WTC11 (cell line): ENCODE measurements around the gene SPNS3. TPM values are rescaled to one million over a fixed set of nuclear protein-coding genes. Genes with fewer than 3 reads are reported as not detected.
A peak's percentile ranks its signal among the peaks of the same experiment; 100 is the strongest.

Source experiments
- ATAC-seq: fragments of 200-7000 bp; cut with Tn5 transposase; 2 replicates; pipeline ENCODE4 v1.10.0; 2021; ENCODE audit warnings: mild to moderate bottlenecking, moderate library complexity
- CTCF ChIA-PET: fragments of 300-600 bp; sonication (Branson Sonifier 250); formaldehyde crosslinking; loops from one replicate; lab custom pipeline; 2021; ENCODE audit warnings: antibody characterized with exemption; lab: Charles Lee
- POLR2A ChIA-PET: fragments of 350-600 bp; sonication (Branson Sonifier 250); formaldehyde crosslinking; loops from one replicate; lab custom pipeline; 2021; ENCODE audit warnings: antibody characterized with exemption; lab: Charles Lee
- DNase-seq: peaks from one replicate; pipeline ENCODE4 v3.0.0; 2021; ENCODE audit warnings: low spot score
- H3K27ac Mint-ChIP-seq: 2 replicates; pipeline ENCODE4 v1.8.0; 2021; ENCODE audit warnings: mixed read lengths
- H3K27me3 Mint-ChIP-seq: 2 replicates; pipeline ENCODE4 v1.8.0; 2021; ENCODE audit warnings: low read depth, mild to moderate bottlenecking, moderate library complexity, mixed read lengths
- H3K36me3 Mint-ChIP-seq: 2 replicates; pipeline ENCODE4 v1.8.0; 2021; ENCODE audit warnings: mixed read lengths
- H3K4me1 Mint-ChIP-seq: 2 replicates; pipeline ENCODE4 v1.8.0; 2022; ENCODE audit warnings: mixed read lengths
- H3K4me3 Mint-ChIP-seq: 2 replicates; pipeline ENCODE4 v1.8.0; 2021; ENCODE audit warnings: mild to moderate bottlenecking, moderate library complexity, mixed read lengths
- H3K9me3 Mint-ChIP-seq: 2 replicates; pipeline ENCODE4 v1.8.0; 2021; ENCODE audit warnings: mixed read lengths
- ATF1 ChIP-seq: sonication (generic); formaldehyde crosslinking; IDR thresholded peaks from 2 replicates; pipeline ENCODE4 v1.8.1; 2023; ENCODE audit warnings: mild to moderate bottlenecking, moderate library complexity, missing genetic modification reagents
- CBFB ChIP-seq: sonication (generic); formaldehyde crosslinking; IDR thresholded peaks from 2 replicates; pipeline ENCODE4 v1.8.1; 2022; ENCODE audit warnings: mild to moderate bottlenecking, low read depth, missing genetic modification reagents
- EMX1 ChIP-seq: fragments of 250-450 bp; sonication (Bioruptor Pico); IDR thresholded peaks from 2 replicates; pipeline ENCODE4 v1.8.0; 2021; ENCODE audit warnings: mild to moderate bottlenecking
- GABPB1 ChIP-seq: sonication (generic); formaldehyde crosslinking; IDR thresholded peaks from 2 replicates; pipeline ENCODE4 v1.8.1; 2023; ENCODE audit warnings: mild to moderate bottlenecking, missing genetic modification reagents
- IRF2 ChIP-seq: sonication (generic); formaldehyde crosslinking; IDR thresholded peaks from 2 replicates; pipeline ENCODE4 v1.8.0; 2022; ENCODE audit warnings: low read depth, missing genetic modification reagents, borderline replicate concordance
- JUN ChIP-seq: sonication (generic); formaldehyde crosslinking; IDR thresholded peaks from 2 replicates; pipeline ENCODE4 v1.8.0; 2023; ENCODE audit warnings: mild to moderate bottlenecking, missing genetic modification reagents
- KAT7 ChIP-seq: sonication (generic); formaldehyde crosslinking; IDR thresholded peaks from 2 replicates; pipeline ENCODE4 v1.8.1; 2023; ENCODE audit warnings: missing genetic modification reagents, mild to moderate bottlenecking, borderline replicate concordance
- NFATC4 ChIP-seq: fragments of 250-450 bp; sonication (Bioruptor Pico); IDR thresholded peaks from 2 replicates; pipeline ENCODE4 v1.9.0; 2021; ENCODE audit warnings: mild to moderate bottlenecking
- NR2C2 ChIP-seq: sonication (generic); formaldehyde crosslinking; IDR thresholded peaks from 2 replicates; pipeline ENCODE4 v1.8.0; 2022; ENCODE audit warnings: mild to moderate bottlenecking, missing genetic modification reagents
- NR3C1 ChIP-seq: sonication (generic); formaldehyde crosslinking; conservative IDR thresholded peaks from 2 replicates; pipeline ENCODE4 v1.8.1; 2023; ENCODE audit warnings: low read depth, mild to moderate bottlenecking, missing genetic modification reagents
- RELA ChIP-seq: sonication (generic); formaldehyde crosslinking; IDR thresholded peaks from 2 replicates; pipeline ENCODE4 v1.8.1; 2022; ENCODE audit warnings: missing genetic modification reagents, mild to moderate bottlenecking, borderline replicate concordance
- TEAD4 ChIP-seq: sonication (generic); formaldehyde crosslinking; IDR thresholded peaks from 2 replicates; pipeline ENCODE4 v1.8.0; 2022; ENCODE audit warnings: mild to moderate bottlenecking, missing genetic modification reagents
- ZBTB21 ChIP-seq: sonication (generic); formaldehyde crosslinking; IDR thresholded peaks from 2 replicates; pipeline ENCODE4 v1.8.1; 2023; ENCODE audit warnings: mild to moderate bottlenecking, missing genetic modification reagents, borderline replicate concordance
- ZNF232 ChIP-seq: sonication (generic); formaldehyde crosslinking; IDR thresholded peaks from 2 replicates; pipeline ENCODE4 v1.8.0; 2022; ENCODE audit warnings: mild to moderate bottlenecking, missing genetic modification reagents
- ZNF396 ChIP-seq: fragments of 250-450 bp; sonication (Bioruptor Pico); IDR thresholded peaks from 2 replicates; pipeline ENCODE4 v1.8.0; 2021; ENCODE audit warnings: mild to moderate bottlenecking, moderate library complexity, borderline replicate concordance
- ZNF423 ChIP-seq: fragments of 250-450 bp; sonication (Bioruptor Pico); IDR thresholded peaks from 2 replicates; pipeline ENCODE4 v2.1.2; 2022; ENCODE audit warnings: mild to moderate bottlenecking, moderate library complexity
- total RNA-seq: library from RNA; stranded (reverse); gene quantifications from 3 replicates; pipeline ENCODE4 v1.2.3, GENCODE V29; 2021
- TF ChIP-seq, protein P1 (sequence below): sonication (generic); formaldehyde crosslinking; IDR thresholded peaks from 2 replicates; pipeline ENCODE4 v1.8.1; 2023; ENCODE audit warnings: mild to moderate bottlenecking, missing genetic modification reagents
- TF ChIP-seq, protein P2 (sequence below): sonication (generic); formaldehyde crosslinking; conservative IDR thresholded peaks from 2 replicates; pipeline ENCODE4 v1.8.1; 2023; ENCODE audit warnings: mild to moderate bottlenecking, low read depth, missing genetic modification reagents, moderate library complexity
- TF ChIP-seq, protein P3 (sequence below): sonication (generic); formaldehyde crosslinking; IDR thresholded peaks from 2 replicates; pipeline ENCODE4 v1.8.1; 2023; ENCODE audit warnings: mild to moderate bottlenecking, missing genetic modification reagents, moderate library complexity
- TF ChIP-seq, protein P4 (sequence below): fragments of 250-450 bp; sonication (Bioruptor Pico); IDR thresholded peaks from 2 replicates; pipeline ENCODE4 v1.8.0; 2021; ENCODE audit warnings: mild to moderate bottlenecking
- TF ChIP-seq, protein P5 (sequence below): sonication (generic); formaldehyde crosslinking; IDR thresholded peaks from 2 replicates; pipeline ENCODE4 v1.8.0; 2022; ENCODE audit warnings: mild to moderate bottlenecking, missing genetic modification reagents
- TF ChIP-seq, protein P6 (sequence below): fragments of 250-450 bp; sonication (Bioruptor Pico); IDR thresholded peaks from 2 replicates; pipeline ENCODE4 v1.9.0; 2021; ENCODE audit warnings: mild to moderate bottlenecking
- TF ChIP-seq, protein P7 (sequence below): sonication (generic); formaldehyde crosslinking; IDR thresholded peaks from 2 replicates; pipeline ENCODE4 v1.8.1; 2022; ENCODE audit warnings: missing genetic modification reagents, borderline replicate concordance
- TF ChIP-seq, protein P8 (sequence below): sonication (generic); formaldehyde crosslinking; IDR thresholded peaks from 2 replicates; pipeline ENCODE4 v1.8.1; 2022; ENCODE audit warnings: low read depth, missing genetic modification reagents, borderline replicate concordance

SPNS3 gene
- total RNA-seq, 1 experiment from 2014 or later = not detected

DNA sequence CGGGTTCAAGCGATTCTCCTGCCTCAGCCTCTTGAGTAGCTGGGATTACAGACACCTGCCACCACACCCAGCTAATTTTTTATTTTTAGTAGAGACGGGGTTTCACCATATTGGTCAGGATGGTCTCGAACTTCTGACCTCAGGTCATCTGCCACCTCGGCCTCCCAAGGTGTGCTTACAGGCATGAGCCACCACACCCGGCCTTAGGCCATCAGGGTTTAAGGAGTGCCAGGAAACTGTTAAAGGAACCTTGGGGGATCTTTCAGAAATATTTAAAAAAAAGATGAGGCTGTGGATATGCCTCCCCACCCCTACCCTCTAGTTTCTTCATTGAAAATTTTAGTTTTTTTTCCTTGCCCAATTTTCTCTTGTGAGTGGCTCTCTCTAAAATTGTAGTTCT lies 35.9 kb upstream of the SPNS3 start:
- Mint-ChIP-seq H3K27me3 (no peaks in the 10 kb centered on the region), H3K9me3 (no peaks in the 10 kb centered on the region), H3K36me3 (no peaks in the 10 kb centered on the region), H3K27ac (peak overlapping the region; percentile 70), H3K4me1 (peaks cover 39% of the 10 kb centered on the region), H3K4me3 (no peak overlapping the region)
- ATAC-seq (no peak), DNase-seq (no peak)
- TF ChIP-seq, protein P1, sequence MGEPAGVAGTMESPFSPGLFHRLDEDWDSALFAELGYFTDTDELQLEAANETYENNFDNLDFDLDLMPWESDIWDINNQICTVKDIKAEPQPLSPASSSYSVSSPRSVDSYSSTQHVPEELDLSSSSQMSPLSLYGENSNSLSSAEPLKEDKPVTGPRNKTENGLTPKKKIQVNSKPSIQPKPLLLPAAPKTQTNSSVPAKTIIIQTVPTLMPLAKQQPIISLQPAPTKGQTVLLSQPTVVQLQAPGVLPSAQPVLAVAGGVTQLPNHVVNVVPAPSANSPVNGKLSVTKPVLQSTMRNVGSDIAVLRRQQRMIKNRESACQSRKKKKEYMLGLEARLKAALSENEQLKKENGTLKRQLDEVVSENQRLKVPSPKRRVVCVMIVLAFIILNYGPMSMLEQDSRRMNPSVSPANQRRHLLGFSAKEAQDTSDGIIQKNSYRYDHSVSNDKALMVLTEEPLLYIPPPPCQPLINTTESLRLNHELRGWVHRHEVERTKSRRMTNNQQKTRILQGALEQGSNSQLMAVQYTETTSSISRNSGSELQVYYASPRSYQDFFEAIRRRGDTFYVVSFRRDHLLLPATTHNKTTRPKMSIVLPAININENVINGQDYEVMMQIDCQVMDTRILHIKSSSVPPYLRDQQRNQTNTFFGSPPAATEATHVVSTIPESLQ (CRISPR knock-in tag) = no peak
- no peak for TF ChIP-seq CBFB (CRISPR knock-in tag)
- TF ChIP-seq, protein P2, sequence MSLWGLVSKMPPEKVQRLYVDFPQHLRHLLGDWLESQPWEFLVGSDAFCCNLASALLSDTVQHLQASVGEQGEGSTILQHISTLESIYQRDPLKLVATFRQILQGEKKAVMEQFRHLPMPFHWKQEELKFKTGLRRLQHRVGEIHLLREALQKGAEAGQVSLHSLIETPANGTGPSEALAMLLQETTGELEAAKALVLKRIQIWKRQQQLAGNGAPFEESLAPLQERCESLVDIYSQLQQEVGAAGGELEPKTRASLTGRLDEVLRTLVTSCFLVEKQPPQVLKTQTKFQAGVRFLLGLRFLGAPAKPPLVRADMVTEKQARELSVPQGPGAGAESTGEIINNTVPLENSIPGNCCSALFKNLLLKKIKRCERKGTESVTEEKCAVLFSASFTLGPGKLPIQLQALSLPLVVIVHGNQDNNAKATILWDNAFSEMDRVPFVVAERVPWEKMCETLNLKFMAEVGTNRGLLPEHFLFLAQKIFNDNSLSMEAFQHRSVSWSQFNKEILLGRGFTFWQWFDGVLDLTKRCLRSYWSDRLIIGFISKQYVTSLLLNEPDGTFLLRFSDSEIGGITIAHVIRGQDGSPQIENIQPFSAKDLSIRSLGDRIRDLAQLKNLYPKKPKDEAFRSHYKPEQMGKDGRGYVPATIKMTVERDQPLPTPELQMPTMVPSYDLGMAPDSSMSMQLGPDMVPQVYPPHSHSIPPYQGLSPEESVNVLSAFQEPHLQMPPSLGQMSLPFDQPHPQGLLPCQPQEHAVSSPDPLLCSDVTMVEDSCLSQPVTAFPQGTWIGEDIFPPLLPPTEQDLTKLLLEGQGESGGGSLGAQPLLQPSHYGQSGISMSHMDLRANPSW (CRISPR knock-in tag) = no peak
- no peak for TF ChIP-seq ATF1
- TF ChIP-seq ZNF396 (CRISPR knock-in tag) = no peak
- no peak for TF ChIP-seq IRF2 (CRISPR knock-in tag)
- CTCF ChIA-PET = interaction anchor here (0.7 kb wide), 1 partner anchor 17 kb away, joined by 3 read pairs; no protein-coding TSS in a partner anchor
- POLR2A ChIA-PET = no interaction called here

DNA sequence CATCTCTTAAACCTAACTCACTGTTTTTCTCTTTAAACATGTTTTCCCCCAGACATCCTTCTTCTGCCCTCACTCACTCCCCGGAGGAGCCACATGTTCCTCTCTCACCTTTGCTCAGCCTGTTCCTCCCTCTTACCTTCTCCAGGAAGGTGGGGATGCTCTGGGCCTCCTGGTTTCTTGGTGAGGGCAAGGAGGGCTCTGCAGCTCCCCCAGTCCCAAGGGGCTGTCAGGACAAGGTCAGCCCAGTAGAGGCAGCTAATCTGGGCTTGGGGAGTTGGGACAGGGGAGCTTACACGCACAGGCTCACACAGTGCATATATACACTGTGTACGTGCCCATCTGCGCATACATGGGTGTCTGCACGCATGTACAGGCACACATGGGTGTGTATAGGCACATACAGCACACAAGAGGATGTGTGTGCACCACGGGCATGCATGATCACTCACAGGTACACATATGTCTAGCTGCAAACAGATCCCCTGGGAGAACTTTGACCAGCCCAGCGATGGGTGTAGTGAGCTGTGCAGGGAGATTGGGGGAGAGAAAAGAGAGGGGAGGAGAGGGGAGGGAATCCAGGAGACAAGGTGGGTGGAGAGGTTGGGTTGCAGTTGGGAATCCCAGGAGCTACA lies 28.6 kb upstream of the SPNS3 start:
- POLR2A ChIA-PET = interaction anchor here (0.7 to 0.9 kb wide), 2 partner anchors 9 to 39 kb away, joined by 3 to 4 read pairs; no protein-coding TSS in a partner anchor
- peaks cover 11% of the 10 kb centered on the region for H3K4me1 Mint-ChIP-seq
- TF ChIP-seq, protein P3, sequence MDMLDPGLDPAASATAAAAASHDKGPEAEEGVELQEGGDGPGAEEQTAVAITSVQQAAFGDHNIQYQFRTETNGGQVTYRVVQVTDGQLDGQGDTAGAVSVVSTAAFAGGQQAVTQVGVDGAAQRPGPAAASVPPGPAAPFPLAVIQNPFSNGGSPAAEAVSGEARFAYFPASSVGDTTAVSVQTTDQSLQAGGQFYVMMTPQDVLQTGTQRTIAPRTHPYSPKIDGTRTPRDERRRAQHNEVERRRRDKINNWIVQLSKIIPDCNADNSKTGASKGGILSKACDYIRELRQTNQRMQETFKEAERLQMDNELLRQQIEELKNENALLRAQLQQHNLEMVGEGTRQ (CRISPR knock-in tag) = no peak
- TF ChIP-seq ZBTB21 (CRISPR knock-in tag) = no peak
- TF ChIP-seq JUN (CRISPR knock-in tag) = no peak
- no peak for TF ChIP-seq NFATC4
- TF ChIP-seq, protein P4, sequence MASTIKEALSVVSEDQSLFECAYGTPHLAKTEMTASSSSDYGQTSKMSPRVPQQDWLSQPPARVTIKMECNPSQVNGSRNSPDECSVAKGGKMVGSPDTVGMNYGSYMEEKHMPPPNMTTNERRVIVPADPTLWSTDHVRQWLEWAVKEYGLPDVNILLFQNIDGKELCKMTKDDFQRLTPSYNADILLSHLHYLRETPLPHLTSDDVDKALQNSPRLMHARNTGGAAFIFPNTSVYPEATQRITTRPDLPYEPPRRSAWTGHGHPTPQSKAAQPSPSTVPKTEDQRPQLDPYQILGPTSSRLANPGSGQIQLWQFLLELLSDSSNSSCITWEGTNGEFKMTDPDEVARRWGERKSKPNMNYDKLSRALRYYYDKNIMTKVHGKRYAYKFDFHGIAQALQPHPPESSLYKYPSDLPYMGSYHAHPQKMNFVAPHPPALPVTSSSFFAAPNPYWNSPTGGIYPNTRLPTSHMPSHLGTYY (CRISPR knock-in tag) = no peak
- TF ChIP-seq, protein P5, sequence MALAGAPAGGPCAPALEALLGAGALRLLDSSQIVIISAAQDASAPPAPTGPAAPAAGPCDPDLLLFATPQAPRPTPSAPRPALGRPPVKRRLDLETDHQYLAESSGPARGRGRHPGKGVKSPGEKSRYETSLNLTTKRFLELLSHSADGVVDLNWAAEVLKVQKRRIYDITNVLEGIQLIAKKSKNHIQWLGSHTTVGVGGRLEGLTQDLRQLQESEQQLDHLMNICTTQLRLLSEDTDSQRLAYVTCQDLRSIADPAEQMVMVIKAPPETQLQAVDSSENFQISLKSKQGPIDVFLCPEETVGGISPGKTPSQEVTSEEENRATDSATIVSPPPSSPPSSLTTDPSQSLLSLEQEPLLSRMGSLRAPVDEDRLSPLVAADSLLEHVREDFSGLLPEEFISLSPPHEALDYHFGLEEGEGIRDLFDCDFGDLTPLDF (CRISPR knock-in tag) = no peak
- TF ChIP-seq, protein P6, sequence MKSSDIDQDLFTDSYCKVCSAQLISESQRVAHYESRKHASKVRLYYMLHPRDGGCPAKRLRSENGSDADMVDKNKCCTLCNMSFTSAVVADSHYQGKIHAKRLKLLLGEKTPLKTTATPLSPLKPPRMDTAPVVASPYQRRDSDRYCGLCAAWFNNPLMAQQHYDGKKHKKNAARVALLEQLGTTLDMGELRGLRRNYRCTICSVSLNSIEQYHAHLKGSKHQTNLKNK (CRISPR knock-in tag) = no peak
- TF ChIP-seq GABPB1 (CRISPR knock-in tag) = no peak
- TF ChIP-seq, protein P7, sequence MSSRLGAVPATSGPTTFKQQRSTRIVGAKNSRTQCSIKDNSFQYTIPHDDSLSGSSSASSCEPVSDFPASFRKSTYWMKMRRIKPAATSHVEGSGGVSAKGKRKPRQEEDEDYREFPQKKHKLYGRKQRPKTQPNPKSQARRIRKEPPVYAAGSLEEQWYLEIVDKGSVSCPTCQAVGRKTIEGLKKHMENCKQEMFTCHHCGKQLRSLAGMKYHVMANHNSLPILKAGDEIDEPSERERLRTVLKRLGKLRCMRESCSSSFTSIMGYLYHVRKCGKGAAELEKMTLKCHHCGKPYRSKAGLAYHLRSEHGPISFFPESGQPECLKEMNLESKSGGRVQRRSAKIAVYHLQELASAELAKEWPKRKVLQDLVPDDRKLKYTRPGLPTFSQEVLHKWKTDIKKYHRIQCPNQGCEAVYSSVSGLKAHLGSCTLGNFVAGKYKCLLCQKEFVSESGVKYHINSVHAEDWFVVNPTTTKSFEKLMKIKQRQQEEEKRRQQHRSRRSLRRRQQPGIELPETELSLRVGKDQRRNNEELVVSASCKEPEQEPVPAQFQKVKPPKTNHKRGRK = no peak
- TF ChIP-seq NR2C2 = no peak
- TF ChIP-seq, protein P8, sequence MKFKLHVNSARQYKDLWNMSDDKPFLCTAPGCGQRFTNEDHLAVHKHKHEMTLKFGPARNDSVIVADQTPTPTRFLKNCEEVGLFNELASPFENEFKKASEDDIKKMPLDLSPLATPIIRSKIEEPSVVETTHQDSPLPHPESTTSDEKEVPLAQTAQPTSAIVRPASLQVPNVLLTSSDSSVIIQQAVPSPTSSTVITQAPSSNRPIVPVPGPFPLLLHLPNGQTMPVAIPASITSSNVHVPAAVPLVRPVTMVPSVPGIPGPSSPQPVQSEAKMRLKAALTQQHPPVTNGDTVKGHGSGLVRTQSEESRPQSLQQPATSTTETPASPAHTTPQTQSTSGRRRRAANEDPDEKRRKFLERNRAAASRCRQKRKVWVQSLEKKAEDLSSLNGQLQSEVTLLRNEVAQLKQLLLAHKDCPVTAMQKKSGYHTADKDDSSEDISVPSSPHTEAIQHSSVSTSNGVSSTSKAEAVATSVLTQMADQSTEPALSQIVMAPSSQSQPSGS (CRISPR knock-in tag) = no peak
- no peak for TF ChIP-seq NR3C1
- no peak for TF ChIP-seq ZNF423 (CRISPR knock-in tag)
- no peak for TF ChIP-seq ZNF232 (CRISPR knock-in tag)
- TF ChIP-seq RELA (CRISPR knock-in tag) = no peak
- no peak for TF ChIP-seq TEAD4 (CRISPR knock-in tag)
- no peak for TF ChIP-seq KAT7 (CRISPR knock-in tag)
- no peak for TF ChIP-seq EMX1 (CRISPR knock-in tag)

More for the DNA sequence above, 28.6 kb upstream of the SPNS3 start:
- Mint-ChIP-seq H3K9me3 (no peaks in the 10 kb centered on the region), H3K4me3 (no peak overlapping the region), H3K36me3 (no peaks in the 10 kb centered on the region), H3K27me3 (no peaks in the 10 kb centered on the region), H3K27ac (peak overlapping the region; percentile 82)
- CTCF ChIA-PET = interaction anchor here (0.5 to 1.1 kb wide), 5 partner anchors 8 to 190 kb away, joined by 3 to 5 read pairs (median 4); no protein-coding TSS in a partner anchor
- ATAC-seq (peak; percentile 72), DNase-seq (no peak)
